PC-9 (cell line): ENCODE data around the gene CACNA2D1. TPM values are rescaled to one million over a fixed set of nuclear protein-coding genes. Genes with fewer than 3 reads are reported as not detected.

Experiments used
- BruUV-seq: library from RNA; stranded (reverse); fragments of 400-500 nt; replicated peaks from 2 replicates; lab custom pipeline; 2021; lab: Mats Ljungman, UMichigan
- CTCF ChIA-PET: fragments of 300-600 bp; sonication (Branson Sonifier 250); formaldehyde crosslinking; loops from one replicate; lab custom pipeline; 2022; ENCODE audit warnings: antibody characterized with exemption; lab: Charles Lee
- POLR2A ChIA-PET: fragments of 300-600 bp; sonication (Branson Sonifier 250); formaldehyde crosslinking; loops from one replicate; lab custom pipeline; 2022; ENCODE audit warnings: antibody characterized with exemption; ENCODE audit not compliant: unreplicated experiment; lab: Charles Lee
- DNase-seq, 2 experiments: peaks; one replicate each; pipeline versions ENCODE4 v3.0.0 to v3.0.0-alpha.2; 2015 to 2022; ENCODE audit warnings: mixed read lengths in 1 of 2
- H2AFZ ChIP-seq: fragments of 200-600 bp; sonication (generic); 2 replicates; pipeline ENCODE4 v1.8.1; 2017; ENCODE audit warnings: antibody characterized with exemption
- H3F3A ChIP-seq: fragments of 200-600 bp; sonication (generic); 2 replicates; pipeline ENCODE4 v1.8.1; 2017; ENCODE audit warnings: antibody characterized with exemption, mild to moderate bottlenecking, low read depth; ENCODE audit not compliant: insufficient read depth
- H3K27ac ChIP-seq: fragments of 200-600 bp; sonication (generic); 2 replicates; pipeline ENCODE4 v1.6.1; 2016; ENCODE audit warnings: mixed run types
- H3K27me3 ChIP-seq: fragments of 200-600 bp; sonication (generic); 2 replicates; pipeline ENCODE4 v1.6.1; 2016; ENCODE audit warnings: low read depth, mixed run types; ENCODE audit not compliant: insufficient read depth
- H3K36me3 ChIP-seq: fragments of 200-600 bp; sonication (generic); 2 replicates; pipeline ENCODE4 v1.6.1; 2016; ENCODE audit warnings: low read depth, mixed run types
- H3K4me1 ChIP-seq: fragments of 200-600 bp; sonication (generic); replicated peaks from 2 replicates; pipeline ENCODE4 v1.6.1; 2016; ENCODE audit warnings: mixed run types; ENCODE audit not compliant: insufficient read depth
- H3K4me2 ChIP-seq: fragments of 200-600 bp; sonication (generic); 2 replicates; pipeline ENCODE4 v1.6.1; 2017; ENCODE audit warnings: mixed run types
- H3K4me3 ChIP-seq: fragments of 200-600 bp; sonication (generic); 2 replicates; pipeline ENCODE4 v1.6.1; 2016; ENCODE audit warnings: mixed run types
- H3K79me2 ChIP-seq: fragments of 200-600 bp; sonication (generic); 2 replicates; pipeline ENCODE4 v1.6.1; 2017; ENCODE audit warnings: low read depth, mixed run types
- H3K9me2 ChIP-seq: fragments of 200-600 bp; sonication (generic); 2 replicates; pipeline ENCODE4 v1.8.1; 2017; ENCODE audit warnings: mild to moderate bottlenecking; ENCODE audit not compliant: insufficient read depth
- H3K9me3 ChIP-seq: fragments of 200-600 bp; sonication (generic); 2 replicates; pipeline ENCODE4 v1.8.1; 2016; ENCODE audit warnings: low read depth; ENCODE audit not compliant: insufficient read depth
- H4K20me1 ChIP-seq: fragments of 200-600 bp; sonication (generic); 2 replicates; pipeline ENCODE4 v1.8.1; 2017; ENCODE audit not compliant: insufficient read depth
- EZH2 ChIP-seq: fragments of 200-600 bp; sonication (generic); IDR thresholded peaks from 2 replicates; pipeline ENCODE4 v1.8.0; 2017; ENCODE audit warnings: antibody characterized with exemption, low read depth
- intact Hi-C: fragments of 100-400 bp; cut with micrococcal nuclease; formaldehyde crosslinking; loops from one replicate; pipeline ENCODE4 v1.10.0; 2022; ENCODE audit not compliant: unreplicated experiment
- total RNA-seq: library from RNA; stranded (reverse); gene quantifications from 2 replicates; pipeline ENCODE4 v1.2.3, GENCODE V29; 2021
- TF ChIP-seq, protein P1 (sequence below): fragments of 200-600 bp; sonication (generic); conservative IDR thresholded peaks from 2 replicates; pipeline ENCODE4 v1.6.1; 2017; ENCODE audit warnings: mixed run types, antibody characterized with exemption, mild to moderate bottlenecking, moderate library complexity

Gene CACNA2D1
- total RNA-seq, 1 experiment from 2014 or later: 3.2 TPM

DNA sequence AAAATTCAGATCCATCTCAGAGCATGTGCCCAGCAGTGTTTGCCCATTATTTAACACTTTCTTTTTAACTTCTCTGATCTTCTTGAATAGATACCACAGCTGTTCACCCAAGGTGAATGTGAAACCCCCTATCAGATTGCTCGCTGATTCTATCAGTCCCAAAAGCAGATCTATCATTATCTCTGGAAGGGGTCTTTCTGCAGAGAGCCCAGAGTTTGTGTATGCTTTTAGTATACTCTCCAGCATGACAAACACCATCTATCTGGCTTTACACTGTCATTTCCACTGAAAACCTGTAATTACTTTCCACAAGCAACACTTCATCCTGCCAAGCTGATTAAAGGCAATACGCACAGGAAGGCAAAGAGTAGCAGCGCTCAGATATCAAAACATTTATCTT lies 168.2 kb downstream of the CACNA2D1 start:
- CTCF ChIA-PET: no interaction called here
- Histone ChIP-seq H4K20me1 (no peaks in the 10 kb centered on the region), H3K79me2 (no peaks in the 10 kb centered on the region), H2AFZ (no peak overlapping the region), H3K27me3 (no peaks in the 10 kb centered on the region), H3K9me2 (no peaks in the 10 kb centered on the region), H3F3A (no peaks in the 10 kb centered on the region), H3K4me2 (no peak overlapping the region), H3K9me3 (no peaks in the 10 kb centered on the region), H3K4me1 (no peaks in the 10 kb centered on the region), H3K27ac (no peak overlapping the region), H3K4me3 (no peak overlapping the region), H3K36me3 (no peaks in the 10 kb centered on the region)
- no peak for TF ChIP-seq EZH2
- TF ChIP-seq, protein P1, sequence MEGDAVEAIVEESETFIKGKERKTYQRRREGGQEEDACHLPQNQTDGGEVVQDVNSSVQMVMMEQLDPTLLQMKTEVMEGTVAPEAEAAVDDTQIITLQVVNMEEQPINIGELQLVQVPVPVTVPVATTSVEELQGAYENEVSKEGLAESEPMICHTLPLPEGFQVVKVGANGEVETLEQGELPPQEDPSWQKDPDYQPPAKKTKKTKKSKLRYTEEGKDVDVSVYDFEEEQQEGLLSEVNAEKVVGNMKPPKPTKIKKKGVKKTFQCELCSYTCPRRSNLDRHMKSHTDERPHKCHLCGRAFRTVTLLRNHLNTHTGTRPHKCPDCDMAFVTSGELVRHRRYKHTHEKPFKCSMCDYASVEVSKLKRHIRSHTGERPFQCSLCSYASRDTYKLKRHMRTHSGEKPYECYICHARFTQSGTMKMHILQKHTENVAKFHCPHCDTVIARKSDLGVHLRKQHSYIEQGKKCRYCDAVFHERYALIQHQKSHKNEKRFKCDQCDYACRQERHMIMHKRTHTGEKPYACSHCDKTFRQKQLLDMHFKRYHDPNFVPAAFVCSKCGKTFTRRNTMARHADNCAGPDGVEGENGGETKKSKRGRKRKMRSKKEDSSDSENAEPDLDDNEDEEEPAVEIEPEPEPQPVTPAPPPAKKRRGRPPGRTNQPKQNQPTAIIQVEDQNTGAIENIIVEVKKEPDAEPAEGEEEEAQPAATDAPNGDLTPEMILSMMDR: no peak
- intact Hi-C loops: no loop called here
- BruUV-seq: no TSS peak
- POLR2A ChIA-PET: no interaction called here
- no peak for DNase-seq

DNA sequence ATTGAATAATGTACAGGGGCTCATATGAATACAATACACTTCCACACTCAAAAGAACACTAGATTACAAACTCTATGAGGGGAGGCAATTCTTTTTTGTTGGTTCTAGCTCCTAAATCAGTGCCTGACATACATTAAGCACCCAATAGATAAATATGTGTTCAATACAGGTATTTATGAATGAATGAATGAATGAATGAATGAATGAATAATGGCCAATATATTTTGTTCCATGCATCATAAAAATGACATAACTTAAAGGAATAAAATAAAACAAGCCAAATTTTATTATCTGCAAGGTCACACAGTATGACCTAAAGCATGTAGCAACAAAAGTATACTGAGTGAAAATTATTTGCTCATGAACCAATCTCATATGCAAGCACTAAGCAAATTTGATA lies 168.9 kb downstream of the CACNA2D1 start:
- Histone ChIP-seq H3K79me2 (no peaks in the 10 kb centered on the region), H3K9me3 (no peaks in the 10 kb centered on the region), H3K27me3 (no peaks in the 10 kb centered on the region), H3K27ac (no peak overlapping the region), H3F3A (no peaks in the 10 kb centered on the region), H4K20me1 (no peaks in the 10 kb centered on the region), H3K4me1 (no peaks in the 10 kb centered on the region), H3K9me2 (no peaks in the 10 kb centered on the region), H3K4me3 (no peak overlapping the region), H2AFZ (no peak overlapping the region), H3K36me3 (no peaks in the 10 kb centered on the region), H3K4me2 (no peak overlapping the region)
- no peak for DNase-seq
- no TSS peak for BruUV-seq
- ChIA-PET CTCF (no interaction called here), POLR2A (no interaction called here)
- TF ChIP-seq EZH2: no peak
- intact Hi-C loops: no loop called here

DNA sequence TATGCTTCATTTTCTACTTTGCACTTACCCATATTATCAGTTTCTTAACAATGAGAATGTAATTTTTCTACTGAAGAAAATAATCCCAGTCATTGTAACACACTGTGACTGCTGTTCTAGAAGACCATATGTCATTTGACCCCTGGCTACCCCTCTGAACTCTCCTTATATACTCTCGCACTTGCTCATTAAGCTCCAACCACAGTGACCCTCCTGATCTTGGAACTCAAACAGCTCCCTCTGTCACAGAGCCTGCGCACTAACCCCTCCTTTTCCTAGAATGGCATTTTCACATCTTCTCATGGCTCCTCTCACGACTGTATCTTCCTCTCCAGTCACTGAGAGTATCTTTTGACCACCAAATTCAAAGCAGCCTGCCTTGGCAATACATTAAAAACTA lies 169.7 kb downstream of the CACNA2D1 start:
- H3K79me2 ChIP-seq: no peaks in the 10 kb centered on the region
- H3K4me1 ChIP-seq: no peaks in the 10 kb centered on the region
- TF ChIP-seq EZH2: no peak
- TF ChIP-seq, protein P1: no peak
- H3K9me3 ChIP-seq: no peaks in the 10 kb centered on the region
- no TSS peak for BruUV-seq
- no peaks in the 10 kb centered on the region for H3K36me3 ChIP-seq
- CTCF ChIA-PET: no interaction called here
- H3K4me3 ChIP-seq: no peak overlapping the region
- no peak overlapping the region for H2AFZ ChIP-seq
- H3F3A ChIP-seq: no peaks in the 10 kb centered on the region
- no peaks in the 10 kb centered on the region for H3K27me3 ChIP-seq
- DNase-seq: no peak
- intact Hi-C loops: no loop called here
- H4K20me1 ChIP-seq: no peaks in the 10 kb centered on the region
- no peaks in the 10 kb centered on the region for H3K9me2 ChIP-seq
- no peak overlapping the region for H3K4me2 ChIP-seq
- H3K27ac ChIP-seq: no peak overlapping the region
- POLR2A ChIA-PET: no interaction called here

DNA sequence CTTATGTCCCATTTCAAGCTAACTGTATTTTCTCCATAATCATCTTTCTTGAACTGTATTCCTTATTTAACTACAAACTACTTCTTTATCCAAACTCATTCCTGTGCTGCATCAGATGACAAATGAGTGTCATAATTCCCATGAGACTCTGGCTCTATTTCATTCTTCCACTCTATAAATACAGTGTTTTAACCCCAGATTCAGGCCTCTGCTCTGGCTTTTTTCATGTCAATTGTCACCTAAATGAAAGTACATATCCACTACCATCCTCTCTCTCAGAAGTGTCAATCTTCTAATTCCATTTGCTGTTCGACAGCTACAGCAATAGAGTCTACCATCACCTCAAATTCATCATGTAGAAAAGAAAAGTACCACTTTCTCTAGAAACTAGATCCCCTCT lies 172.7 kb downstream of the CACNA2D1 start:
- CTCF ChIA-PET: no interaction called here

More for the DNA sequence above, 172.7 kb downstream of the CACNA2D1 start:
- no peak for DNase-seq
- no TSS peak for BruUV-seq
- Histone ChIP-seq H3K4me3 (no peak overlapping the region), H3K9me2 (no peaks in the 10 kb centered on the region), H3K27ac (no peak overlapping the region), H3K4me1 (no peaks in the 10 kb centered on the region), H3K27me3 (no peaks in the 10 kb centered on the region), H3K36me3 (no peaks in the 10 kb centered on the region), H3K79me2 (no peaks in the 10 kb centered on the region), H3K4me2 (no peak overlapping the region), H3F3A (no peaks in the 10 kb centered on the region), H4K20me1 (no peaks in the 10 kb centered on the region), H2AFZ (no peak overlapping the region), H3K9me3 (no peaks in the 10 kb centered on the region)
- POLR2A ChIA-PET: no interaction called here
- intact Hi-C loops: no loop called here
- TF ChIP-seq, protein P1: no peak
- TF ChIP-seq EZH2: no peak
